OCI-LY1 (cell line): ENCODE measurements around the gene MYO10.

Experiments used
- EZH2 ChIP-seq: fragments of 200-600 bp; sonication (generic), shearing (Covaris generic); IDR thresholded peaks from 2 replicates; pipeline ENCODE4 v1.8.0; 2017; ENCODE audit warnings: borderline replicate concordance, mixed run types, mild to moderate bottlenecking, antibody characterized with exemption, low read length, moderate library complexity, mixed read lengths
- TF ChIP-seq, protein P1 (sequence below): fragments of 200-600 bp; sonication (generic), shearing (Covaris generic); IDR thresholded peaks from 2 replicates; pipeline ENCODE4 v1.5.1; 2017; ENCODE audit warnings: mild to moderate bottlenecking, antibody characterized with exemption, low read length, moderate library complexity, mixed read lengths

DNA sequence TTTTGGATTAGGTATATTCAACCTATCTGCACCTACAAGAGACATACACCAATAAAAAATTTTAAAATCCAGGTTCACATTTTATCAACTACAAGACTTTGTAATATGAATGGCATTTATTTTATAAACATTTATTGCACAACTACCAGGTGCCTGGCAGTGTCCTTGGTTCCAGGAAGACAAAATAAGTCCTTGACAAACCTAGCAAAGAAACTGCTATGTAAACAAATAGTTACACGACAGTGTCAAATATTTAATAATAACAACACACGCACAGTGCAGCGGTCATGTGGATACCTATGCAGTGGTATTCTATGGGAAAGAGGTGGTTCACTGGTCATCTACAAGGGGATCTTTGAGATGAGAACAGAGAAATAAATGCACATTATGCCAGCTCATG is 120.7 kb downstream of the MYO10 start:
- TF ChIP-seq, protein P1, sequence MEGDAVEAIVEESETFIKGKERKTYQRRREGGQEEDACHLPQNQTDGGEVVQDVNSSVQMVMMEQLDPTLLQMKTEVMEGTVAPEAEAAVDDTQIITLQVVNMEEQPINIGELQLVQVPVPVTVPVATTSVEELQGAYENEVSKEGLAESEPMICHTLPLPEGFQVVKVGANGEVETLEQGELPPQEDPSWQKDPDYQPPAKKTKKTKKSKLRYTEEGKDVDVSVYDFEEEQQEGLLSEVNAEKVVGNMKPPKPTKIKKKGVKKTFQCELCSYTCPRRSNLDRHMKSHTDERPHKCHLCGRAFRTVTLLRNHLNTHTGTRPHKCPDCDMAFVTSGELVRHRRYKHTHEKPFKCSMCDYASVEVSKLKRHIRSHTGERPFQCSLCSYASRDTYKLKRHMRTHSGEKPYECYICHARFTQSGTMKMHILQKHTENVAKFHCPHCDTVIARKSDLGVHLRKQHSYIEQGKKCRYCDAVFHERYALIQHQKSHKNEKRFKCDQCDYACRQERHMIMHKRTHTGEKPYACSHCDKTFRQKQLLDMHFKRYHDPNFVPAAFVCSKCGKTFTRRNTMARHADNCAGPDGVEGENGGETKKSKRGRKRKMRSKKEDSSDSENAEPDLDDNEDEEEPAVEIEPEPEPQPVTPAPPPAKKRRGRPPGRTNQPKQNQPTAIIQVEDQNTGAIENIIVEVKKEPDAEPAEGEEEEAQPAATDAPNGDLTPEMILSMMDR: no peak
- no peak for TF ChIP-seq EZH2
